PC-3 (cell line): ENCODE measurements around the gene ZMAT3. TPM values are rescaled to one million over a fixed set of nuclear protein-coding genes. Genes with fewer than 3 reads are reported as not detected.

ENCODE experiments used
- ATAC-seq: fragments of 200-7000 bp; cut with Tn5 transposase; 2 replicates; pipeline ENCODE4 v1.9.1; 2020; ENCODE audit warnings: mild to moderate bottlenecking, moderate library complexity
- BruUV-seq: library from RNA; stranded (reverse); fragments of 400-500 nt; replicated peaks from 2 replicates; lab custom pipeline; 2021; lab: Mats Ljungman, UMichigan
- CTCF ChIA-PET: fragments of 300-600 bp; sonication (Branson Sonifier 250); formaldehyde crosslinking; loops from one replicate; lab custom pipeline; 2022; ENCODE audit warnings: antibody characterized with exemption; lab: Charles Lee
- POLR2A ChIA-PET: fragments of 300-600 bp; sonication (Branson Sonifier 250); formaldehyde crosslinking; loops from one replicate; lab custom pipeline; 2022; ENCODE audit warnings: antibody characterized with exemption; ENCODE audit not compliant: unreplicated experiment; lab: Charles Lee
- DNase-seq: peaks from one replicate; pipeline ENCODE4 v3.0.0-alpha.2; 2015
- H2AFZ ChIP-seq: fragments of 300-600 bp; sonication (generic); 2 replicates; pipeline ENCODE4 v1.6.0; 2016; ENCODE audit warnings: antibody characterized with exemption, low read length
- H3F3A ChIP-seq: fragments of 300-600 bp; sonication (generic); one replicate; pipeline ENCODE4 v1.6.0; 2017; ENCODE audit warnings: antibody characterized with exemption, low read length, control low read depth, mild to moderate bottlenecking; ENCODE audit not compliant: unreplicated experiment
- H3K27ac ChIP-seq: fragments of 300-600 bp; sonication (generic); 2 replicates; pipeline ENCODE4 v1.5.1; 2016; ENCODE audit warnings: mild to moderate bottlenecking, low read length
- H3K27me3 ChIP-seq: fragments of 300-600 bp; sonication (generic); 2 replicates; pipeline ENCODE4 v1.6.1; 2016; ENCODE audit warnings: low read length, mixed read lengths
- H3K36me3 ChIP-seq: fragments of 300-600 bp; sonication (generic); 2 replicates; pipeline ENCODE4 v1.6.1; 2016; ENCODE audit warnings: low read depth, mixed run types, low read length, mixed read lengths
- H3K4me1 ChIP-seq: fragments of 300-600 bp; sonication (generic); 2 replicates; pipeline ENCODE4 v1.5.1; 2016; ENCODE audit warnings: low read length; ENCODE audit not compliant: insufficient read depth
- H3K4me2 ChIP-seq: fragments of 300-600 bp; sonication (generic); 2 replicates; pipeline ENCODE4 v1.6.0; 2016; ENCODE audit warnings: low read length
- H3K4me3 ChIP-seq: fragments of 300-600 bp; sonication (generic); 2 replicates; pipeline ENCODE4 v1.5.1; 2016; ENCODE audit warnings: mild to moderate bottlenecking, low read length, mixed read lengths
- H3K79me2 ChIP-seq: fragments of 300-600 bp; sonication (generic); 2 replicates; pipeline ENCODE4 v1.6.1; 2017; ENCODE audit warnings: low read length, mixed read lengths
- H3K9ac ChIP-seq: fragments of 300-600 bp; sonication (generic); 2 replicates; pipeline ENCODE4 v1.6.0; 2016; ENCODE audit warnings: mild to moderate bottlenecking, low read length
- H3K9me2 ChIP-seq: fragments of 300-600 bp; sonication (generic); replicated peaks from 2 replicates; pipeline ENCODE4 v1.6.1; 2016; ENCODE audit warnings: mixed run types, low read length, mixed read lengths
- H3K9me3 ChIP-seq: fragments of 300-600 bp; sonication (generic); 2 replicates; pipeline ENCODE4 v1.6.1; 2016; ENCODE audit warnings: low read length, mixed read lengths
- H4K20me1 ChIP-seq: fragments of 300-600 bp; sonication (generic); 2 replicates; pipeline ENCODE4 v1.6.1; 2016; ENCODE audit warnings: low read length, mixed read lengths
- CTCF ChIP-seq: fragments of 300-600 bp; sonication (generic); conservative IDR thresholded peaks from 2 replicates; pipeline ENCODE4 v1.5.1; 2017; ENCODE audit warnings: antibody characterized with exemption, low read depth, mild to moderate bottlenecking, low read length
- EZH2 ChIP-seq: fragments of 300-600 bp; sonication (generic); IDR thresholded peaks from one replicate; pipeline ENCODE4 v1.6.1; 2017; ENCODE audit warnings: antibody characterized with exemption, mild to moderate bottlenecking, low read length; ENCODE audit not compliant: unreplicated experiment
- EZH2phosphoT487 ChIP-seq: fragments of 300-600 bp; sonication (generic); IDR thresholded peaks from 2 replicates; pipeline ENCODE4 v1.6.1; 2018; ENCODE audit warnings: mild to moderate bottlenecking, antibody characterized with exemption, low read length, borderline replicate concordance
- intact Hi-C: fragments of 100-400 bp; cut with micrococcal nuclease; formaldehyde crosslinking; loops from 2 replicates; pipeline ENCODE4 v1.9.0; 2023
- total RNA-seq: library from RNA; depleted of rRNA; stranded (reverse); fragments of >200 nt; gene quantifications from 2 replicates; pipeline ENCODE4 v1.2.3, GENCODE V29; 2014

ZMAT3 gene
- total RNA-seq, 1 experiment from 2014 or later = 2.0 TPM

GRCh38 chr3:179026636-179027035 lies 45.0 kb downstream of the ZMAT3 start:
- no peaks in the 10 kb centered on the region for H4K20me1 ChIP-seq
- TF ChIP-seq EZH2phosphoT487 (no peak), CTCF (no peak), EZH2 (no peak)
- BruUV-seq = no TSS peak
- no peak overlapping the region for H3K4me2 ChIP-seq
- no peaks in the 10 kb centered on the region for H3K9me3 ChIP-seq
- H3K79me2 ChIP-seq = no peaks in the 10 kb centered on the region
- ChIA-PET POLR2A (no interaction called here), CTCF (no interaction called here)
- H3K4me1 ChIP-seq = no peaks in the 10 kb centered on the region
- ATAC-seq (no peak), DNase-seq (no peak)
- H3K9ac ChIP-seq = no peak overlapping the region
- H2AFZ ChIP-seq = no peak overlapping the region
- H3K27me3 ChIP-seq = no peaks in the 10 kb centered on the region
- no peak overlapping the region for H3K27ac ChIP-seq
- no peaks in the 10 kb centered on the region for H3F3A ChIP-seq
- no peak overlapping the region for H3K4me3 ChIP-seq
- H3K9me2 ChIP-seq = no peaks in the 10 kb centered on the region
- H3K36me3 ChIP-seq = no peaks in the 10 kb centered on the region
- intact Hi-C loops = no loop called here

GRCh38 chr3:179021119-179021903 lies 50.3 kb downstream of the ZMAT3 start:
- Histone ChIP-seq H3F3A (no peaks in the 10 kb centered on the region), H3K36me3 (no peaks in the 10 kb centered on the region), H3K9me2 (no peaks in the 10 kb centered on the region), H3K79me2 (no peaks in the 10 kb centered on the region), H3K9ac (no peak overlapping the region), H4K20me1 (no peaks in the 10 kb centered on the region), H3K27me3 (no peaks in the 10 kb centered on the region), H3K9me3 (no peaks in the 10 kb centered on the region), H3K4me2 (no peak overlapping the region), H3K4me1 (no peaks in the 10 kb centered on the region), H3K27ac (no peak overlapping the region), H3K4me3 (no peak overlapping the region), H2AFZ (no peak overlapping the region)
- POLR2A ChIA-PET = no interaction called here
- intact Hi-C loops = no loop called here
- BruUV-seq = no TSS peak
- DNase-seq (no peak), ATAC-seq (no peak)
- CTCF ChIA-PET = no interaction called here
- TF ChIP-seq EZH2phosphoT487 = no peak
- TF ChIP-seq CTCF = no peak
- TF ChIP-seq EZH2 = no peak

GRCh38 chr3:179020112-179020511 lies 51.5 kb downstream of the ZMAT3 start:
- Histone ChIP-seq H3K4me3 (no peak overlapping the region), H3K27ac (no peak overlapping the region), H3F3A (no peaks in the 10 kb centered on the region), H2AFZ (no peak overlapping the region), H3K9me3 (no peaks in the 10 kb centered on the region), H3K36me3 (no peaks in the 10 kb centered on the region), H3K4me2 (no peak overlapping the region), H3K79me2 (no peaks in the 10 kb centered on the region), H3K4me1 (peaks cover 3% of the 10 kb centered on the region; the same call in 1 of the 2 replicates), H4K20me1 (no peaks in the 10 kb centered on the region), H3K9me2 (no peaks in the 10 kb centered on the region), H3K27me3 (no peaks in the 10 kb centered on the region), H3K9ac (no peak overlapping the region)
- BruUV-seq = no TSS peak
- DNase-seq (no peak), ATAC-seq (no peak)
- intact Hi-C loops = no loop called here
- ChIA-PET POLR2A (interaction anchor here (0.5 kb wide), 1 partner anchor 128 kb away, joined by 6 read pairs; the partner anchor contains the start of gene PIK3CA), CTCF (no interaction called here)
- TF ChIP-seq CTCF (no peak), EZH2phosphoT487 (no peak)
